ENCODE results near the gene DGAT2.

- TF ChIP-seq, protein P1, sequence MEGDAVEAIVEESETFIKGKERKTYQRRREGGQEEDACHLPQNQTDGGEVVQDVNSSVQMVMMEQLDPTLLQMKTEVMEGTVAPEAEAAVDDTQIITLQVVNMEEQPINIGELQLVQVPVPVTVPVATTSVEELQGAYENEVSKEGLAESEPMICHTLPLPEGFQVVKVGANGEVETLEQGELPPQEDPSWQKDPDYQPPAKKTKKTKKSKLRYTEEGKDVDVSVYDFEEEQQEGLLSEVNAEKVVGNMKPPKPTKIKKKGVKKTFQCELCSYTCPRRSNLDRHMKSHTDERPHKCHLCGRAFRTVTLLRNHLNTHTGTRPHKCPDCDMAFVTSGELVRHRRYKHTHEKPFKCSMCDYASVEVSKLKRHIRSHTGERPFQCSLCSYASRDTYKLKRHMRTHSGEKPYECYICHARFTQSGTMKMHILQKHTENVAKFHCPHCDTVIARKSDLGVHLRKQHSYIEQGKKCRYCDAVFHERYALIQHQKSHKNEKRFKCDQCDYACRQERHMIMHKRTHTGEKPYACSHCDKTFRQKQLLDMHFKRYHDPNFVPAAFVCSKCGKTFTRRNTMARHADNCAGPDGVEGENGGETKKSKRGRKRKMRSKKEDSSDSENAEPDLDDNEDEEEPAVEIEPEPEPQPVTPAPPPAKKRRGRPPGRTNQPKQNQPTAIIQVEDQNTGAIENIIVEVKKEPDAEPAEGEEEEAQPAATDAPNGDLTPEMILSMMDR (conservative IDR thresholded peaks at IDR 0.05), result no peak
- TF ChIP-seq ZFX (IDR thresholded peaks at IDR 0.05), result no peak
These were observed 27.5 kb downstream of the DGAT2 start for GRCh38 chr11:75796091-75796435.

All from C4-2B (cell line).